Parathyroid adenoma (tissue), 2 donors: ENCODE data around the gene ALX4.

Experiments
- H2AFZ ChIP-seq: fragments of 300-600 bp; sonication (generic); one replicate; pipeline ENCODE4 v1.7.0; 2017; ENCODE audit warnings: antibody characterized with exemption, mild to moderate bottlenecking
- H3K27ac ChIP-seq: fragments of 300-600 bp; sonication (generic); one replicate; pipeline ENCODE4 v1.7.0; 2017
- H3K27me3 ChIP-seq: fragments of 300-600 bp; sonication (generic); one replicate; pipeline ENCODE4 v1.7.0; 2017; ENCODE audit warnings: low read length; ENCODE audit not compliant: control insufficient read depth, insufficient read depth
- H3K36me3 ChIP-seq: fragments of 300-600 bp; sonication (generic); one replicate; pipeline ENCODE4 v1.7.0; 2017; ENCODE audit warnings: low read length; ENCODE audit not compliant: control insufficient read depth, insufficient read depth
- H3K4me1 ChIP-seq: fragments of 300-600 bp; sonication (generic); one replicate; pipeline ENCODE4 v1.7.0; 2017; ENCODE audit warnings: control low read depth
- H3K4me2 ChIP-seq: fragments of 300-600 bp; sonication (generic); one replicate; pipeline ENCODE4 v1.7.0; 2017; ENCODE audit warnings: low read length
- H3K4me3 ChIP-seq: fragments of 300-600 bp; sonication (generic); one replicate; pipeline ENCODE4 v1.7.0; 2017; ENCODE audit warnings: low read depth, low read length
- H3K79me2 ChIP-seq: fragments of 300-600 bp; sonication (generic); one replicate; pipeline ENCODE4 v1.7.0; 2017; ENCODE audit warnings: control low read depth
- H3K9ac ChIP-seq: fragments of 300-600 bp; sonication (generic); one replicate; pipeline ENCODE4 v1.7.0; 2017; ENCODE audit warnings: mild to moderate bottlenecking
- H3K9me3 ChIP-seq: fragments of 300-600 bp; sonication (generic); one replicate; pipeline ENCODE4 v1.7.0; 2017; ENCODE audit warnings: low read length; ENCODE audit not compliant: control insufficient read depth
- CTCF ChIP-seq: fragments of 300-600 bp; sonication (generic); IDR thresholded peaks from one replicate; pipeline ENCODE4 v1.7.0; 2017; ENCODE audit warnings: antibody characterized with exemption, mild to moderate bottlenecking
- donor health status: primary hyperparathyroidism.

ALX4 gene

GRCh38 chr11:44267006-44267749, 42.8 kb downstream of the ALX4 start:
- Histone ChIP-seq H3K4me3 (no peak overlapping the region), H2AFZ (no peak overlapping the region), H3K27me3 (no peaks in the 10 kb centered on the region), H3K9me3 (no peaks in the 10 kb centered on the region), H3K79me2 (no peaks in the 10 kb centered on the region), H3K9ac (no peak overlapping the region), H3K4me1 (no peaks in the 10 kb centered on the region), H3K4me2 (no peak overlapping the region), H3K36me3 (no peaks in the 10 kb centered on the region), H3K27ac (no peak overlapping the region)
- no peak for TF ChIP-seq CTCF

- H3K9ac ChIP-seq: no peak overlapping the region
- H3K9me3 ChIP-seq: no peaks in the 10 kb centered on the region
- no peak overlapping the region for H2AFZ ChIP-seq
- H3K4me2 ChIP-seq: no peak overlapping the region
- H3K27me3 ChIP-seq: no peaks in the 10 kb centered on the region
- H3K4me1 ChIP-seq: no peaks in the 10 kb centered on the region
- no peaks in the 10 kb centered on the region for H3K79me2 ChIP-seq
- no peaks in the 10 kb centered on the region for H3K36me3 ChIP-seq
- H3K27ac ChIP-seq: no peak overlapping the region
- H3K4me3 ChIP-seq: no peak overlapping the region
- TF ChIP-seq CTCF: no peak
Observed at GRCh38 chr11:44266056-44266780, 43.7 kb downstream of the ALX4 start.

- H3K9me3 ChIP-seq: no peaks in the 10 kb centered on the region
- no peak overlapping the region for H2AFZ ChIP-seq
- H3K79me2 ChIP-seq: no peaks in the 10 kb centered on the region
- no peak overlapping the region for H3K4me3 ChIP-seq
- H3K36me3 ChIP-seq: no peaks in the 10 kb centered on the region
- no peak overlapping the region for H3K27ac ChIP-seq
- no peaks in the 10 kb centered on the region for H3K27me3 ChIP-seq
- no peak for TF ChIP-seq CTCF
- no peak overlapping the region for H3K4me2 ChIP-seq
- no peak overlapping the region for H3K9ac ChIP-seq
- no peaks in the 10 kb centered on the region for H3K4me1 ChIP-seq
Observed at GRCh38 chr11:44264761-44265160, 45.2 kb downstream of the ALX4 start.

- Histone ChIP-seq H3K79me2 (no peaks in the 10 kb centered on the region), H3K36me3 (no peaks in the 10 kb centered on the region), H3K9ac (no peak overlapping the region), H3K4me2 (no peak overlapping the region), H3K4me1 (no peaks in the 10 kb centered on the region), H3K27me3 (no peaks in the 10 kb centered on the region), H3K27ac (no peak overlapping the region), H3K9me3 (no peaks in the 10 kb centered on the region), H2AFZ (no peak overlapping the region), H3K4me3 (no peak overlapping the region)
- no peak for TF ChIP-seq CTCF
Observed at GRCh38 chr11:44264438-44264749, 45.5 kb downstream of the ALX4 start.
